Trophoblast cell (in vitro differentiated cells and primary cell): ENCODE results near the gene TOMM20.

Experiments
- DNase-seq, 2 donors: peaks; one replicate each; pipeline ENCODE4 v3.0.0-alpha.2; 2016
- H2AFZ ChIP-seq: 2 replicates; pipeline ENCODE4 v1.6.1; 2013; ENCODE audit warnings: low read length, moderate library complexity, mild to moderate bottlenecking; ENCODE audit not compliant: insufficient read depth, poor library complexity
- H2AK5ac ChIP-seq: 2 replicates; pipeline ENCODE4 v1.6.1; 2013; ENCODE audit warnings: mild to moderate bottlenecking, low read length
- H2BK120ac ChIP-seq: 2 replicates; pipeline ENCODE4 v1.6.1; 2013; ENCODE audit warnings: low read length, mild to moderate bottlenecking, moderate library complexity; ENCODE audit not compliant: insufficient read depth, poor library complexity
- H2BK12ac ChIP-seq: 2 replicates; pipeline ENCODE4 v1.6.1; 2013; ENCODE audit warnings: mild to moderate bottlenecking, low read length, moderate library complexity
- H2BK5ac ChIP-seq: 2 replicates; pipeline ENCODE4 v1.6.1; 2013; ENCODE audit warnings: low read length, low read depth, moderate library complexity, mild to moderate bottlenecking; ENCODE audit not compliant: poor library complexity
- H3K14ac ChIP-seq: 2 replicates; pipeline ENCODE4 v1.6.1; 2013; ENCODE audit warnings: mild to moderate bottlenecking, low read length
- H3K18ac ChIP-seq: 2 replicates; pipeline ENCODE4 v1.6.1; 2013; ENCODE audit warnings: mild to moderate bottlenecking, low read length
- H3K23ac ChIP-seq: 2 replicates; pipeline ENCODE4 v1.6.1; 2013; ENCODE audit warnings: low read length
- H3K27ac ChIP-seq: 2 replicates; pipeline ENCODE4 v1.5.1; 2013; ENCODE audit warnings: low read depth, mild to moderate bottlenecking, inconsistent platforms, low read length, moderate library complexity
- H3K27me3 ChIP-seq: 2 replicates; pipeline ENCODE4 v1.6.1; 2013; ENCODE audit warnings: inconsistent platforms, mild to moderate bottlenecking, low read length, moderate library complexity; ENCODE audit not compliant: insufficient read depth
- H3K36me3 ChIP-seq, 2 experiments: 1 replicate in 1 of 2; 2 replicates in 1 of 2; pipeline ENCODE4 v1.6.1; 2013; ENCODE audit warnings: low read length in 2 of 2, mild to moderate bottlenecking in 2 of 2, moderate library complexity in 1 of 2; ENCODE audit not compliant: insufficient read depth in 2 of 2, control insufficient read depth in 1 of 2
- H3K4ac ChIP-seq: 2 replicates; pipeline ENCODE4 v1.6.1; 2013; ENCODE audit warnings: low read depth, mild to moderate bottlenecking, low read length, moderate library complexity
- H3K4me1 ChIP-seq, 2 experiments: 1 replicate in 1 of 2; 2 replicates in 1 of 2; pipeline ENCODE4 v1.6.1; 2013; ENCODE audit warnings: low read length in 2 of 2, mild to moderate bottlenecking in 2 of 2, moderate library complexity in 1 of 2; ENCODE audit not compliant: insufficient read depth in 2 of 2, control insufficient read depth in 1 of 2
- H3K4me2 ChIP-seq: 2 replicates; pipeline ENCODE4 v1.6.1; 2013; ENCODE audit warnings: inconsistent platforms, mild to moderate bottlenecking, low read length, moderate library complexity
- H3K4me3 ChIP-seq: 2 replicates; pipeline ENCODE4 v1.5.1; 2013; ENCODE audit warnings: mild to moderate bottlenecking, low read depth, low read length, inconsistent platforms
- H3K79me1 ChIP-seq: one replicate; pipeline ENCODE4 v1.6.1; 2013; ENCODE audit warnings: low read length
- H3K79me2 ChIP-seq: 2 replicates; pipeline ENCODE4 v1.6.1; 2013; ENCODE audit warnings: low read length, mild to moderate bottlenecking; ENCODE audit not compliant: control insufficient read depth, insufficient read depth, poor library complexity
- H3K9ac ChIP-seq: 2 replicates; pipeline ENCODE4 v1.6.1; 2013; ENCODE audit warnings: mild to moderate bottlenecking, low read length
- H3K9me3 ChIP-seq: 2 replicates; pipeline ENCODE4 v1.6.1; 2013; ENCODE audit warnings: low read depth, mild to moderate bottlenecking, control low read depth, inconsistent platforms, low read length; ENCODE audit not compliant: insufficient read depth
- H4K12ac ChIP-seq: 2 replicates; pipeline ENCODE4 v1.6.1; 2013; ENCODE audit warnings: low read depth, mild to moderate bottlenecking, low read length, moderate library complexity
- H4K8ac ChIP-seq: 2 replicates; pipeline ENCODE4 v1.6.1; 2013; ENCODE audit warnings: low read depth, mild to moderate bottlenecking, low read length, moderate library complexity
- H4K91ac ChIP-seq: one replicate; pipeline ENCODE4 v1.6.1; 2013; ENCODE audit warnings: low read depth, mild to moderate bottlenecking, low read length, moderate library complexity
- whole genome bisulfite sequencing: extraction: QIAGEN DNeasy Blood & Tissue Kit; methylation state at CpG from one replicate; pipeline ENCODE4 v1.1.7; 2013; ENCODE audit warnings: missing lambda C conversion rate; ENCODE audit not compliant: insufficient read length, insufficient coverage; ENCODE audit errors: extremely low coverage; 5-methylcytosine and 5-hydroxymethylcytosine counted together

TOMM20 gene

GRCh38 chr1:235070819-235071218 is 57.8 kb downstream of the TOMM20 start:
- no peaks in the 10 kb centered on the region for H3K36me3 ChIP-seq
- H3K14ac ChIP-seq = no peak overlapping the region
- no peaks in the 10 kb centered on the region for H3K27me3 ChIP-seq
- H3K18ac ChIP-seq = no peak overlapping the region
- H3K79me1 ChIP-seq = peaks cover 11% of the 10 kb centered on the region
- peaks cover 24 to 31% of the 10 kb centered on the region in 2 experiments for H3K4me1 ChIP-seq
- no peak for DNase-seq
- no peak overlapping the region for H2AK5ac ChIP-seq
- no peak overlapping the region for H2BK12ac ChIP-seq
- H4K12ac ChIP-seq = no peak overlapping the region
- no peak overlapping the region for H3K4me2 ChIP-seq
- no peak overlapping the region for H3K27ac ChIP-seq
- no peaks in the 10 kb centered on the region for H3K79me2 ChIP-seq
- no peak overlapping the region for H3K4ac ChIP-seq
- no peak overlapping the region for H3K9ac ChIP-seq
- H3K4me3 ChIP-seq = no peak overlapping the region
- no peak overlapping the region for H3K23ac ChIP-seq
- no peak overlapping the region for H2AFZ ChIP-seq
- no peak overlapping the region for H2BK5ac ChIP-seq
- H3K9me3 ChIP-seq = no peaks in the 10 kb centered on the region
- H4K91ac ChIP-seq = no peak overlapping the region
- no peak overlapping the region for H2BK120ac ChIP-seq
- H4K8ac ChIP-seq = no peak overlapping the region

- H2BK5ac ChIP-seq = no peak overlapping the region
- H3K4me2 ChIP-seq = no peak overlapping the region
- no peaks in the 10 kb centered on the region for H3K9me3 ChIP-seq
- no peak overlapping the region for H4K12ac ChIP-seq
- H2BK12ac ChIP-seq = peak overlapping the region; percentile 7
- no peak overlapping the region for H3K23ac ChIP-seq
- no peaks in the 10 kb centered on the region for H3K36me3 ChIP-seq
- peak; percentile 78 to 90 for DNase-seq
- H3K27ac ChIP-seq = no peak overlapping the region
- peaks cover 18 to 25% of the 10 kb centered on the region in 2 experiments for H3K4me1 ChIP-seq
- H2BK120ac ChIP-seq = peak overlapping the region; percentile 9
- no peak overlapping the region for H2AK5ac ChIP-seq
- no peaks in the 10 kb centered on the region for H3K79me2 ChIP-seq
- no peak overlapping the region for H3K9ac ChIP-seq
- H3K18ac ChIP-seq = no peak overlapping the region
- no CpG with 5 or more reads among the region's 34 CpGs for whole genome bisulfite sequencing
- no peak overlapping the region for H4K91ac ChIP-seq
- no peaks in the 10 kb centered on the region for H3K27me3 ChIP-seq
- H4K8ac ChIP-seq = no peak overlapping the region
- no peak overlapping the region for H3K14ac ChIP-seq
- H3K4me3 ChIP-seq = no peak overlapping the region
- H2AFZ ChIP-seq = no peak overlapping the region
- H3K79me1 ChIP-seq = peaks cover 7% of the 10 kb centered on the region
- H3K4ac ChIP-seq = no peak overlapping the region
Observed at GRCh38 chr1:235069577-235070563, 58.8 kb downstream of the TOMM20 start.

- Histone ChIP-seq H2BK12ac (peak overlapping the region; percentile 7), H3K9ac (no peak overlapping the region), H3K36me3 (no peaks in the 10 kb centered on the region), H3K79me1 (peaks cover 5% of the 10 kb centered on the region), H4K8ac (no peak overlapping the region), H3K4me1 (peaks cover 14 to 19% of the 10 kb centered on the region in 2 experiments), H3K27ac (no peak overlapping the region), H3K4ac (no peak overlapping the region), H2BK5ac (no peak overlapping the region), H3K14ac (no peak overlapping the region), H4K12ac (no peak overlapping the region), H2BK120ac (peak overlapping the region; percentile 9), H3K9me3 (no peaks in the 10 kb centered on the region), H3K18ac (no peak overlapping the region), H3K23ac (no peak overlapping the region), H2AK5ac (no peak overlapping the region), H4K91ac (no peak overlapping the region), H3K27me3 (no peaks in the 10 kb centered on the region), H3K4me2 (no peak overlapping the region), H2AFZ (no peak overlapping the region), H3K79me2 (no peaks in the 10 kb centered on the region), H3K4me3 (no peak overlapping the region)
- no CpG with 5 or more reads among the region's 5 CpGs for WGBS
- no peak for DNase-seq
Observed at GRCh38 chr1:235069176-235069575, 59.5 kb downstream of the TOMM20 start.

- no peak overlapping the region for H3K14ac ChIP-seq
- H4K8ac ChIP-seq = no peak overlapping the region
- H2BK120ac ChIP-seq = no peak overlapping the region
- no peaks in the 10 kb centered on the region for H3K9me3 ChIP-seq
- peaks cover 5% of the 10 kb centered on the region for H3K79me1 ChIP-seq
- peak overlapping the region; percentile 17 for H2AFZ ChIP-seq
- no peaks in the 10 kb centered on the region for H3K36me3 ChIP-seq
- no peak overlapping the region for H2BK5ac ChIP-seq
- H4K91ac ChIP-seq = peak overlapping the region; percentile 37
- H3K79me2 ChIP-seq = no peaks in the 10 kb centered on the region
- H3K23ac ChIP-seq = no peak overlapping the region
- peak; percentile 97 to 98 for DNase-seq
- peak overlapping the region; percentile 26 for H3K27ac ChIP-seq
- H3K18ac ChIP-seq = no peak overlapping the region
- H2BK12ac ChIP-seq = peak overlapping the region; percentile 10
- H3K27me3 ChIP-seq = no peaks in the 10 kb centered on the region
- H3K4me2 ChIP-seq = no peak overlapping the region
- H4K12ac ChIP-seq = no peak overlapping the region
- WGBS = no CpG with 5 or more reads among the region's 19 CpGs
- H2AK5ac ChIP-seq = no peak overlapping the region
- H3K4me1 ChIP-seq = peaks cover 14% of the 10 kb centered on the region in 2 experiments
- H3K4ac ChIP-seq = no peak overlapping the region
- H3K9ac ChIP-seq = no peak overlapping the region
- no peak overlapping the region for H3K4me3 ChIP-seq
Observed at GRCh38 chr1:235068158-235069121, 60.2 kb downstream of the TOMM20 start.
